ENCODE data around the gene UBL7. TPM values are rescaled to one million over a fixed set of nuclear protein-coding genes. Genes with fewer than 3 reads are reported as not detected.

Gene UBL7
- total RNA-seq, 4 donors from 2014 or later = 32.2 to 74.2 (median 62.8) TPM

- no peak overlapping the region for H3K4me3 ChIP-seq
- H3K27ac ChIP-seq = no peak overlapping the region
- no peak for TF ChIP-seq POLR2A (IDR thresholded peaks at IDR 0.05)
- no peak for TF ChIP-seq EP300 (IDR thresholded peaks at IDR 0.05)
- no peak for TF ChIP-seq POLR2AphosphoS5 (IDR thresholded peaks at IDR 0.05)
- TF ChIP-seq, protein P1, sequence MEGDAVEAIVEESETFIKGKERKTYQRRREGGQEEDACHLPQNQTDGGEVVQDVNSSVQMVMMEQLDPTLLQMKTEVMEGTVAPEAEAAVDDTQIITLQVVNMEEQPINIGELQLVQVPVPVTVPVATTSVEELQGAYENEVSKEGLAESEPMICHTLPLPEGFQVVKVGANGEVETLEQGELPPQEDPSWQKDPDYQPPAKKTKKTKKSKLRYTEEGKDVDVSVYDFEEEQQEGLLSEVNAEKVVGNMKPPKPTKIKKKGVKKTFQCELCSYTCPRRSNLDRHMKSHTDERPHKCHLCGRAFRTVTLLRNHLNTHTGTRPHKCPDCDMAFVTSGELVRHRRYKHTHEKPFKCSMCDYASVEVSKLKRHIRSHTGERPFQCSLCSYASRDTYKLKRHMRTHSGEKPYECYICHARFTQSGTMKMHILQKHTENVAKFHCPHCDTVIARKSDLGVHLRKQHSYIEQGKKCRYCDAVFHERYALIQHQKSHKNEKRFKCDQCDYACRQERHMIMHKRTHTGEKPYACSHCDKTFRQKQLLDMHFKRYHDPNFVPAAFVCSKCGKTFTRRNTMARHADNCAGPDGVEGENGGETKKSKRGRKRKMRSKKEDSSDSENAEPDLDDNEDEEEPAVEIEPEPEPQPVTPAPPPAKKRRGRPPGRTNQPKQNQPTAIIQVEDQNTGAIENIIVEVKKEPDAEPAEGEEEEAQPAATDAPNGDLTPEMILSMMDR (IDR thresholded peaks at IDR 0.05) = no peak
- peaks cover 29% of the 10 kb centered on the region for H3K36me3 ChIP-seq
- H3K9me3 ChIP-seq = no peaks in the 10 kb centered on the region
- no peaks in the 10 kb centered on the region for H3K4me1 ChIP-seq
- peak; percentile 48 to 71 for DNase-seq (ENCODE audit: low spot score in 2 of 2)
- no peaks in the 10 kb centered on the region for H3K27me3 ChIP-seq
- 55% methylated on average over 3 of the region's 3 CpGs for WGBS
Measured at GRCh38 chr15:74442604-74443003, 18.4 kb downstream of the UBL7 start.

- peak; percentile 29 to 73 for DNase-seq (ENCODE audit: low spot score in 2 of 2)
- H3K4me1 ChIP-seq = no peaks in the 10 kb centered on the region
- no peaks in the 10 kb centered on the region for H3K9me3 ChIP-seq
- WGBS = 91% methylated on average over 3 of the region's 3 CpGs
- H3K36me3 ChIP-seq = peaks cover 24% of the 10 kb centered on the region
- H3K27ac ChIP-seq = no peak overlapping the region
- TF ChIP-seq POLR2A (IDR thresholded peaks at IDR 0.05) (no peak), EP300 (IDR thresholded peaks at IDR 0.05) (no peak), POLR2AphosphoS5 (IDR thresholded peaks at IDR 0.05) (no peak)
- TF ChIP-seq, protein P1 (IDR thresholded peaks at IDR 0.05) = no peak
- no peaks in the 10 kb centered on the region for H3K27me3 ChIP-seq
- H3K4me3 ChIP-seq = no peak overlapping the region
Measured at GRCh38 chr15:74442063-74442462, 18.9 kb downstream of the UBL7 start.

- DNase-seq (ENCODE audit: low spot score in 2 of 2) = peak; percentile 48 to 66
- TF ChIP-seq EP300 (IDR thresholded peaks at IDR 0.05) (no peak), POLR2AphosphoS5 (IDR thresholded peaks at IDR 0.05) (no peak), POLR2A (IDR thresholded peaks at IDR 0.05) (no peak)
- TF ChIP-seq, protein P1 (IDR thresholded peaks at IDR 0.05) = no peak
- H3K4me1 ChIP-seq = no peaks in the 10 kb centered on the region
- WGBS = 88% methylated on average over 6 of the region's 6 CpGs
- H3K9me3 ChIP-seq = no peaks in the 10 kb centered on the region
- no peak overlapping the region for H3K4me3 ChIP-seq
- H3K36me3 ChIP-seq = peaks cover 17% of the 10 kb centered on the region
- no peaks in the 10 kb centered on the region for H3K27me3 ChIP-seq
- H3K27ac ChIP-seq = no peak overlapping the region
Measured at GRCh38 chr15:74441248-74441941, 19.6 kb downstream of the UBL7 start.

GRCh38 chr15:74438721-74439316, 22.1 kb downstream of the UBL7 start:
- 5% methylated on average over 2 of the region's 2 CpGs for whole genome bisulfite sequencing
- H3K9me3 ChIP-seq = no peaks in the 10 kb centered on the region
- no peaks in the 10 kb centered on the region for H3K36me3 ChIP-seq
- DNase-seq (ENCODE audit: low spot score in 2 of 2) = no peak
- H3K4me3 ChIP-seq = no peak overlapping the region
- TF ChIP-seq, protein P1 (IDR thresholded peaks at IDR 0.05) = peak; percentile 76
- TF ChIP-seq POLR2AphosphoS5 (IDR thresholded peaks at IDR 0.05) (no peak), POLR2A (IDR thresholded peaks at IDR 0.05) (no peak), EP300 (IDR thresholded peaks at IDR 0.05) (no peak)
- no peak overlapping the region for H3K27ac ChIP-seq
- H3K27me3 ChIP-seq = no peaks in the 10 kb centered on the region
- peaks cover 8% of the 10 kb centered on the region for H3K4me1 ChIP-seq

GRCh38 chr15:74438206-74438605, 22.8 kb downstream of the UBL7 start:
- TF ChIP-seq, protein P1 (IDR thresholded peaks at IDR 0.05) = no peak
- TF ChIP-seq POLR2A (IDR thresholded peaks at IDR 0.05) = no peak
- TF ChIP-seq EP300 (IDR thresholded peaks at IDR 0.05) = no peak
- no peak for DNase-seq (ENCODE audit: low spot score in 2 of 2)
- H3K36me3 ChIP-seq = no peaks in the 10 kb centered on the region
- WGBS = 43% methylated on average over 2 of the region's 2 CpGs
- H3K9me3 ChIP-seq = no peaks in the 10 kb centered on the region
- H3K27me3 ChIP-seq = peaks cover 2% of the 10 kb centered on the region
- no peak overlapping the region for H3K27ac ChIP-seq
- peaks cover 13% of the 10 kb centered on the region for H3K4me1 ChIP-seq
- no peak overlapping the region for H3K4me3 ChIP-seq
